K562 (cell line): ENCODE results near the gene TSC22D1. TPM values are rescaled to one million over a fixed set of nuclear protein-coding genes. Genes with fewer than 3 reads are reported as not detected.

Source experiments
- C11orf30 ChIP-seq: fragments of 450-650 bp; IDR thresholded peaks from 2 replicates; pipeline ENCODE4 v1.6.1; 2016; ENCODE audit warnings: low read depth, mild to moderate bottlenecking
- CREB5 ChIP-seq: fragments of 250-450 bp; sonication (Bioruptor Pico); IDR thresholded peaks from 2 replicates; pipeline ENCODE4 v1.5.0; 2020; ENCODE audit warnings: mild to moderate bottlenecking
- CTBP1 ChIP-seq: fragments of 450-650 bp; IDR thresholded peaks from 2 replicates; pipeline ENCODE4 v1.6.1; 2016; ENCODE audit warnings: borderline replicate concordance
- CUX1 ChIP-seq: fragments of 200-800 bp; sonication (Bioruptor generic); IDR thresholded peaks from 2 replicates; pipeline ENCODE4 v1.6.1; 2016; ENCODE audit warnings: missing genetic modification characterization, missing compliant biosample characterization
- E2F6 ChIP-seq, 2 experiments: IDR thresholded peaks; 2 replicates each; pipeline ENCODE4 v1.6.1; 2011; ENCODE audit warnings: borderline replicate concordance in 1 of 2, control low read depth in 1 of 2, low read depth in 1 of 2, low read length in 1 of 2, mild to moderate bottlenecking in 1 of 2, mixed read lengths in 1 of 2, moderate library complexity in 1 of 2; ENCODE audit not compliant: insufficient read depth in 1 of 2, insufficient read length in 1 of 2, poor library complexity in 1 of 2, severe bottlenecking in 1 of 2; ENCODE audit errors: extremely low read depth in 1 of 2
- ETV1 ChIP-seq: fragments of 450-650 bp; conservative IDR thresholded peaks from 2 replicates; pipeline ENCODE4 v1.6.1; 2016; ENCODE audit warnings: missing genetic modification characterization, control low read depth, low read depth, missing compliant biosample characterization
- GABPA ChIP-seq: fragments of 200-800 bp; sonication (Bioruptor generic); conservative IDR thresholded peaks from 2 replicates; pipeline ENCODE4 v1.6.1; 2016; ENCODE audit warnings: low read depth, missing genetic modification characterization, missing compliant biosample characterization
- NRF1 ChIP-seq, 2 experiments: fragments of 450-650 bp; IDR thresholded peaks in 1 of 2; conservative IDR thresholded peaks in 1 of 2; 2 replicates each; pipeline ENCODE4 v1.6.1; 2014; ENCODE audit warnings: mild to moderate bottlenecking in 2 of 2
- POU5F1 ChIP-seq: fragments of 150-350 bp; IDR thresholded peaks from 2 replicates; pipeline ENCODE4 v1.6.1; 2014; ENCODE audit warnings: borderline replicate concordance, low read length, low read depth, mild to moderate bottlenecking; ENCODE audit not compliant: partially characterized antibody
- RBBP5 ChIP-seq: fragments of 200-600 bp; sonication (generic); IDR thresholded peaks from 2 replicates; pipeline ENCODE4 v1.6.1; 2012; ENCODE audit warnings: borderline replicate concordance, mild to moderate bottlenecking, low read length, control low read depth, inconsistent platforms; ENCODE audit not compliant: insufficient read depth, poor library complexity, severe bottlenecking
- TFAP4 ChIP-seq: sonication (generic); formaldehyde crosslinking; IDR thresholded peaks from 2 replicates; pipeline ENCODE4 v1.8.0; 2022; ENCODE audit warnings: missing genetic modification reagents, mild to moderate bottlenecking, moderate library complexity, borderline replicate concordance
- ZFX ChIP-seq: sonication (generic); formaldehyde crosslinking; IDR thresholded peaks from 2 replicates; pipeline ENCODE4 v1.8.0; 2022; ENCODE audit warnings: mild to moderate bottlenecking, missing genetic modification reagents, moderate library complexity
- ZNF133 ChIP-seq: fragments of 250-450 bp; sonication (Bioruptor Pico); IDR thresholded peaks from 2 replicates; pipeline ENCODE4 v1.4.0; 2020; ENCODE audit warnings: mild to moderate bottlenecking
- ZNF24 ChIP-seq: fragments of 450-650 bp; IDR thresholded peaks from 2 replicates; pipeline ENCODE4 v1.6.1; 2016
- polyA plus RNA-seq, 8 experiments: library from polyadenylated mRNA; depleted of rRNA in 4 of 8; stranded (reverse) in 5 of 8; unstranded in 3 of 8; fragments of >200 nt; fragmentation: Nextera tagmentation in 2 of 8; fragmentation: Illumina TruSeq in 1 of 8; extraction: Ambion mirVana in 2 of 8; extraction: Trizol in 1 of 8; gene quantifications; 2 replicates each; pipeline versions ENCODE4 v1.2.1 to v1.2.3, GENCODE V29; 2011 to 2014; ENCODE audit warnings: inconsistent platforms in 1 of 8, missing spikeins in 1 of 8
- total RNA-seq, 7 experiments: library from RNA; depleted of rRNA in 6 of 7; stranded (reverse); fragments of >200 nt in 6 of 7; fragmentation: Illumina TruSeq in 2 of 7; extraction: Trizol in 2 of 7; gene quantifications; 2 replicates each; pipeline versions ENCODE4 v1.2.1 to v1.2.3, GENCODE V29; 2011 to 2021; ENCODE audit warnings: low replicate concordance in 1 of 7

TSC22D1 gene
- total and polyA plus RNA-seq, 9 of the 15 experiments (the other 6 are each of a cell fraction or from before 2014, with no cell fraction given), result 2.6 to 19.8 (median 8.4) TPM

- TF ChIP-seq CUX1 (CRISPR knock-in tag) (0 out of 2 replicates have a peak, but pooled peaks have one; percentile 26), E2F6 (IDR thresholded peaks at IDR 0.05; ENCODE audit: borderline replicate concordance in 1 of 2, extremely low read depth in 1 of 2, insufficient read depth in 1 of 2, insufficient read length in 1 of 2, low read depth in 1 of 2, low read length in 1 of 2, poor library complexity in 1 of 2, severe bottlenecking in 1 of 2) (peak in 1 of 2 experiments; percentile 76), ZNF133 (CRISPR knock-in tag) (no peak), ETV1 (tag) (peak; percentile 60), POU5F1 (no peak), TFAP4 (CRISPR knock-in tag) (peak; percentile 90), NRF1 (conservative IDR thresholded peaks at IDR 0.05 in 1 of 2, IDR thresholded peaks at IDR 0.05 in 1 of 2) (no peak), ZNF24 (no peak), GABPA (tag) (peak; percentile 54), ZFX (CRISPR knock-in tag) (peak; percentile 26; the same call in 1 of the 2 replicates), CREB5 (CRISPR knock-in tag) (no peak), CTBP1 (no peak), RBBP5 (no peak), C11orf30 (no peak)
Observed at GRCh38 chr13:44396701-44397580, 179.2 kb downstream of the TSC22D1 start (continued).
